GM12878 (cell line): ENCODE results near the gene CCSER1. TPM values are rescaled to one million over a fixed set of nuclear protein-coding genes. Genes with fewer than 3 reads are reported as not detected.

ENCODE experiments used
- ATAC-seq: fragments of 200-7000 bp; cut with Tn5 transposase; 3 replicates; pipeline ENCODE4 v1.9.1; 2020; ENCODE audit warnings: mild to moderate bottlenecking, moderate library complexity
- BruUV-seq: library from RNA; stranded (reverse); fragments of 400-500 nt; replicated peaks from 2 replicates; lab custom pipeline; 2021; lab: Mats Ljungman, UMichigan
- CTCF ChIA-PET: fragments of 300-600 bp; sonication (Branson Sonifier 250); formaldehyde crosslinking; extraction: SDS; loops from one replicate; lab custom pipeline; 2021; ENCODE audit warnings: inconsistent platforms; lab: Yijun Ruan, JAX
- POLR2A ChIA-PET: fragments of 350-600 bp; formaldehyde crosslinking; extraction: SDS; loops from one replicate; lab custom pipeline; 2021; ENCODE audit warnings: inconsistent platforms; lab: Charles Lee
- RAD21 ChIA-PET: fragments of 300-600 bp; sonication (Branson Sonifier 250); formaldehyde crosslinking; loops from one replicate; lab custom pipeline; 2023; ENCODE audit warnings: antibody characterized with exemption; ENCODE audit not compliant: unreplicated experiment; lab: Charles Lee
- SMC1A ChIA-PET: fragments of 300-600 bp; sonication (Branson Sonifier 250); formaldehyde crosslinking; loops from one replicate; lab custom pipeline; 2023; ENCODE audit not compliant: unreplicated experiment, uncharacterized antibody; lab: Charles Lee
- DNase-seq: peaks from one replicate; pipeline ENCODE4 v3.0.0-alpha.2; 2011; ENCODE audit warnings: low read depth, low spot score
- FAIRE-seq: peaks from 3 replicates; lab custom pipeline; 2011; peaks lifted over from hg19 to GRCh38; lab: Jason Lieb, UNC
- H2AFZ ChIP-seq: 2 replicates; pipeline ENCODE4 v1.6.0; 2011; ENCODE audit warnings: low read depth, low read length, control low read depth; ENCODE audit not compliant: control insufficient read depth
- H3K27ac ChIP-seq: 2 replicates; pipeline ENCODE4 v1.5.1; 2011; ENCODE audit warnings: control low read depth; ENCODE audit not compliant: control insufficient read depth, insufficient read depth
- H3K27me3 ChIP-seq, 2 experiments: replicated peaks in 1 of 2; 2 replicates each; pipeline versions ENCODE4 v1.6.0 to v1.6.1; 2011; ENCODE audit warnings: low read length in 1 of 2; ENCODE audit not compliant: control insufficient read depth in 2 of 2, insufficient read depth in 2 of 2
- H3K36me3 ChIP-seq, 2 experiments: 2 replicates each; pipeline ENCODE4 v1.5.1; 2011; ENCODE audit warnings: low read length in 1 of 2; ENCODE audit not compliant: control insufficient read depth in 2 of 2, insufficient read depth in 2 of 2
- H3K4me1 ChIP-seq: 2 replicates; pipeline ENCODE4 v1.6.1; 2011; ENCODE audit warnings: mild to moderate bottlenecking, low read length, moderate library complexity, mixed read lengths; ENCODE audit not compliant: control insufficient read depth, insufficient read depth
- H3K4me2 ChIP-seq: 2 replicates; pipeline ENCODE4 v1.6.0; 2011; ENCODE audit warnings: control low read depth; ENCODE audit not compliant: control insufficient read depth, insufficient read depth
- H3K4me3 ChIP-seq: fragments of 200-600 bp; sonication (generic); 2 replicates; pipeline ENCODE4 v1.5.1; 2016
- H3K79me2 ChIP-seq: 2 replicates; pipeline ENCODE4 v1.6.0; 2011; ENCODE audit warnings: low read length; ENCODE audit not compliant: control insufficient read depth, insufficient read depth
- H3K9ac ChIP-seq: 2 replicates; pipeline ENCODE4 v1.8.0; 2011; ENCODE audit warnings: low read length, control low read depth, mixed read lengths; ENCODE audit not compliant: control insufficient read depth, insufficient read depth
- H3K9me3 ChIP-seq: replicated peaks from 3 replicates; pipeline ENCODE4 v1.5.1; 2011; ENCODE audit warnings: mild to moderate bottlenecking, low read length; ENCODE audit not compliant: control insufficient read depth, insufficient read depth
- H4K20me1 ChIP-seq: 2 replicates; pipeline ENCODE4 v1.6.0; 2011; ENCODE audit not compliant: control insufficient read depth, insufficient read depth
- BCL11A ChIP-seq: IDR thresholded peaks from 2 replicates; pipeline ENCODE4 v1.6.1; 2011; ENCODE audit warnings: low read depth, low read length
- KLF5 ChIP-seq: fragments of 450-650 bp; IDR thresholded peaks from 2 replicates; pipeline ENCODE4 v1.6.1; 2014; ENCODE audit warnings: mild to moderate bottlenecking; ENCODE audit not compliant: partially characterized antibody
- LARP7 ChIP-seq: fragments of 450-650 bp; IDR thresholded peaks from 2 replicates; pipeline ENCODE4 v1.6.1; 2017; ENCODE audit warnings: mild to moderate bottlenecking
- NRF1 ChIP-seq: conservative IDR thresholded peaks from 2 replicates; pipeline ENCODE4 v1.6.1; 2011; ENCODE audit warnings: mild to moderate bottlenecking, low read depth, low read length, improper control_type of control experiment
- PML ChIP-seq: IDR thresholded peaks from 2 replicates; pipeline ENCODE4 v1.6.1; 2012; ENCODE audit warnings: low read length, inconsistent platforms
- POLR2A ChIP-seq: IDR thresholded peaks from 2 replicates; pipeline ENCODE4 v1.6.1; 2011; ENCODE audit warnings: low read depth, mild to moderate bottlenecking, low read length
- POLR2AphosphoS5 ChIP-seq: IDR thresholded peaks from 2 replicates; pipeline ENCODE4 v1.6.1; 2011; ENCODE audit warnings: mild to moderate bottlenecking, low read length, inconsistent platforms
- RB1 ChIP-seq: fragments of 450-650 bp; formaldehyde crosslinking; IDR thresholded peaks from 2 replicates; pipeline ENCODE4 v1.6.1; 2017; ENCODE audit warnings: mild to moderate bottlenecking, borderline replicate concordance
- SIN3A ChIP-seq: IDR thresholded peaks from 2 replicates; pipeline ENCODE4 v1.6.1; 2012; ENCODE audit warnings: low read depth, low read length, improper control_type of control experiment
- SREBF1 ChIP-seq: IDR thresholded peaks from 2 replicates; pipeline ENCODE4 v1.6.1; 2012; ENCODE audit warnings: mild to moderate bottlenecking, low read length
- TARDBP ChIP-seq: IDR thresholded peaks from 2 replicates; pipeline ENCODE4 v1.6.1; 2016; ENCODE audit warnings: borderline replicate concordance
- WGBS: methylation state at CpG from one replicate; pipeline ENCODE4 v1.1.6; 2016; ENCODE audit warnings: low lambda C conversion rate; ENCODE audit not compliant: insufficient replicate concordance, insufficient coverage; ENCODE audit errors: missing lambda C conversion rate; 5-methylcytosine and 5-hydroxymethylcytosine counted together
- in situ Hi-C: fragments of 300-500 bp; cut with MboI; formaldehyde crosslinking; loops from 9 replicates; pipeline ENCODE4 v1.14.3; 2018; ENCODE audit warnings: mixed read lengths
- intact Hi-C: fragments of 100-400 bp; cut with micrococcal nuclease; formaldehyde crosslinking; loops from one replicate; pipeline ENCODE4 v1.14.2; 2022; ENCODE audit not compliant: unreplicated experiment
- polyA plus RNA-seq, 11 experiments: library from polyadenylated mRNA; depleted of rRNA in 4 of 11; unstranded in 6 of 11; stranded (reverse) in 5 of 11; fragments of >200 nt; fragmentation: Nextera tagmentation in 4 of 11; fragmentation: Illumina TruSeq in 1 of 11; extraction: Ambion mirVana in 4 of 11; extraction: Trizol in 1 of 11; gene quantifications; 1 replicate in 1 of 11; 2 replicates in 10 of 11; pipeline versions ENCODE4 v1.2.1 to v1.2.3, GENCODE V29; 2011 to 2016; ENCODE audit warnings: inconsistent platforms in 2 of 11, missing spikeins in 2 of 11, low read depth in 1 of 11
- total RNA-seq, 4 experiments: library from RNA; depleted of rRNA in 3 of 4; stranded (reverse); fragments of >200 nt in 3 of 4; fragmentation: Illumina TruSeq in 1 of 4; extraction: Trizol in 1 of 4; gene quantifications; 2 replicates each; pipeline versions ENCODE4 v1.2.1 to v1.2.3, GENCODE V29; 2013 to 2021
- TF ChIP-seq, protein P1 (sequence below): IDR thresholded peaks from 2 replicates; pipeline ENCODE4 v1.6.1; 2011; ENCODE audit warnings: low read depth, low read length, improper control_type of control experiment, borderline replicate concordance
- TF ChIP-seq, protein P2 (sequence below): IDR thresholded peaks from 2 replicates; pipeline ENCODE4 v1.6.1; 2011; ENCODE audit warnings: borderline replicate concordance, low read depth, mild to moderate bottlenecking, moderate library complexity, low read length; ENCODE audit not compliant: insufficient read depth, poor library complexity, severe bottlenecking
- TF ChIP-seq, protein P3 (sequence below): fragments of 450-650 bp; IDR thresholded peaks from 2 replicates; pipeline ENCODE4 v1.6.1; 2017; ENCODE audit warnings: low read depth, mild to moderate bottlenecking, moderate library complexity
- TF ChIP-seq, protein P4 (sequence below): fragments of 450-650 bp; IDR thresholded peaks from 2 replicates; pipeline ENCODE4 v1.6.1; 2016; ENCODE audit warnings: mild to moderate bottlenecking

CCSER1 gene
- total and polyA plus RNA-seq, 10 of the 15 experiments (the other 5 are each of a cell fraction or from before 2014, with no cell fraction given) = 0.22 to 2.7 (median 1.0) TPM

DNA sequence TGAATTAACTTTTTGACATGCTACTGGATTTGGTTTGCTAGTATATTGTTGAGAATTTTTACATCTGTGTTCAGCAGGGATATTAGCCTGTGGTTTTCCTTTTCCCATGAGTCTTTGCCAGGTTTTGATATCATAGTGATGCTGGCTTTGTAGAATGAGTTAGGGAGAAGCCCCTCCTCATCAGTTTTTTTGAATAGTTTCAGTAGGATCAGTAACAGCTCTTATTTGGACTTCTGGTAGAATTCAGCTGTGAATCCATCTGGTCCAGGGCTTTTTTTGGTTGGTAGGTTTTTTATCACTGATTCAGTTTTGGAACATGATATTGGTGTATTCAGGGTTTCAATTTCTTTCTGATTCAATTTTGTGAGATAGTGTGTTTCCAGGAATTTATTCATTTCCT is 1386.1 kb downstream of the CCSER1 start:
- CTCF ChIA-PET = no interaction called here
- no peak for FAIRE-seq

DNA sequence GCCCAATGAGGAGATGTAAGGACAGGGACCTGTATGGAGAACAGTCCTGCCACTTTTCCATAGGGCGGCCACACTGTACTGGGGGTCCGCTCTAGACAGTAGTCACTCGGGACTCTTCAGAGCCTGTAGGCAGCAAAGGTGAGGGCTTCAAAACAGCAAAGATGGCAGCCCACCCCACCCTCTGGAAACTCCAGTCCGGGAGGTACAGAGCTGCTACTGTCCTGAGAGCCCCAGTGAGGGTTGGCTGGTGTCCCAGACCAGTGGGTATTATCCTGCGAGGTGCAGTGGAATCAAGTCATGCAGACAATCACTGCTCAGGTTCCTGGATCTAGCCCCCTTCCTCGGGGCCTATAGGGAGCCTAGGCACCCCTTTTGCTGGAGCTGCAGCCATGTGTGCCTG is 1392.0 kb downstream of the CCSER1 start:
- Histone ChIP-seq H3K27ac (no peak overlapping the region), H3K4me1 (no peaks in the 10 kb centered on the region), H2AFZ (no peak overlapping the region), H3K4me2 (no peak overlapping the region), H3K36me3 (no peaks in the 10 kb centered on the region), H3K9ac (no peak overlapping the region), H3K27me3 (no peaks in the 10 kb centered on the region), H3K79me2 (no peaks in the 10 kb centered on the region), H4K20me1 (no peaks in the 10 kb centered on the region), H3K9me3 (no peaks in the 10 kb centered on the region), H3K4me3 (no peak overlapping the region)
- in situ Hi-C loops (no loop called here), intact Hi-C loops (no loop called here)
- ATAC-seq (no peak), FAIRE-seq (no peak), DNase-seq (no peak)
- ChIA-PET CTCF (no interaction called here), POLR2A (no interaction called here), RAD21 (no interaction called here), SMC1A (no interaction called here)
- WGBS = 37% methylated on average over 6 of the region's 6 CpGs
- no TSS peak for BruUV-seq
- TF ChIP-seq RB1 (no peak), KLF5 (no peak), NRF1 (no peak), LARP7 (no peak), BCL11A (no peak), PML (no peak), SREBF1 (no peak), SIN3A (no peak), POLR2AphosphoS5 (no peak), TARDBP (no peak)
- TF ChIP-seq, protein P1, sequence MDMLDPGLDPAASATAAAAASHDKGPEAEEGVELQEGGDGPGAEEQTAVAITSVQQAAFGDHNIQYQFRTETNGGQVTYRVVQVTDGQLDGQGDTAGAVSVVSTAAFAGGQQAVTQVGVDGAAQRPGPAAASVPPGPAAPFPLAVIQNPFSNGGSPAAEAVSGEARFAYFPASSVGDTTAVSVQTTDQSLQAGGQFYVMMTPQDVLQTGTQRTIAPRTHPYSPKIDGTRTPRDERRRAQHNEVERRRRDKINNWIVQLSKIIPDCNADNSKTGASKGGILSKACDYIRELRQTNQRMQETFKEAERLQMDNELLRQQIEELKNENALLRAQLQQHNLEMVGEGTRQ = no peak
- TF ChIP-seq, protein P2, sequence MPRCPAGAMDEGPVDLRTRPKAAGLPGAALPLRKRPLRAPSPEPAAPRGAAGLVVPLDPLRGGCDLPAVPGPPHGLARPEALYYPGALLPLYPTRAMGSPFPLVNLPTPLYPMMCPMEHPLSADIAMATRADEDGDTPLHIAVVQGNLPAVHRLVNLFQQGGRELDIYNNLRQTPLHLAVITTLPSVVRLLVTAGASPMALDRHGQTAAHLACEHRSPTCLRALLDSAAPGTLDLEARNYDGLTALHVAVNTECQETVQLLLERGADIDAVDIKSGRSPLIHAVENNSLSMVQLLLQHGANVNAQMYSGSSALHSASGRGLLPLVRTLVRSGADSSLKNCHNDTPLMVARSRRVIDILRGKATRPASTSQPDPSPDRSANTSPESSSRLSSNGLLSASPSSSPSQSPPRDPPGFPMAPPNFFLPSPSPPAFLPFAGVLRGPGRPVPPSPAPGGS = no peak
- TF ChIP-seq, protein P3, sequence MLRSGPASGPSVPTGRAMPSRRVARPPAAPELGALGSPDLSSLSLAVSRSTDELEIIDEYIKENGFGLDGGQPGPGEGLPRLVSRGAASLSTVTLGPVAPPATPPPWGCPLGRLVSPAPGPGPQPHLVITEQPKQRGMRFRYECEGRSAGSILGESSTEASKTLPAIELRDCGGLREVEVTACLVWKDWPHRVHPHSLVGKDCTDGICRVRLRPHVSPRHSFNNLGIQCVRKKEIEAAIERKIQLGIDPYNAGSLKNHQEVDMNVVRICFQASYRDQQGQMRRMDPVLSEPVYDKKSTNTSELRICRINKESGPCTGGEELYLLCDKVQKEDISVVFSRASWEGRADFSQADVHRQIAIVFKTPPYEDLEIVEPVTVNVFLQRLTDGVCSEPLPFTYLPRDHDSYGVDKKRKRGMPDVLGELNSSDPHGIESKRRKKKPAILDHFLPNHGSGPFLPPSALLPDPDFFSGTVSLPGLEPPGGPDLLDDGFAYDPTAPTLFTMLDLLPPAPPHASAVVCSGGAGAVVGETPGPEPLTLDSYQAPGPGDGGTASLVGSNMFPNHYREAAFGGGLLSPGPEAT = no peak

More for the DNA sequence above, 1386.1 kb downstream of the CCSER1 start:
- no TSS peak for BruUV-seq
- no peak overlapping the region for H3K9ac ChIP-seq
- H2AFZ ChIP-seq = no peak overlapping the region
- H3K79me2 ChIP-seq = no peaks in the 10 kb centered on the region
- no peaks in the 10 kb centered on the region for H3K4me1 ChIP-seq
- no peaks in the 10 kb centered on the region for H3K36me3 ChIP-seq
- H3K27me3 ChIP-seq = no peaks in the 10 kb centered on the region
- no peaks in the 10 kb centered on the region for H4K20me1 ChIP-seq
- intact Hi-C loops = no loop called here
- H3K27ac ChIP-seq = no peak overlapping the region
- no peak overlapping the region for H3K4me2 ChIP-seq
- TF ChIP-seq, protein P4, sequence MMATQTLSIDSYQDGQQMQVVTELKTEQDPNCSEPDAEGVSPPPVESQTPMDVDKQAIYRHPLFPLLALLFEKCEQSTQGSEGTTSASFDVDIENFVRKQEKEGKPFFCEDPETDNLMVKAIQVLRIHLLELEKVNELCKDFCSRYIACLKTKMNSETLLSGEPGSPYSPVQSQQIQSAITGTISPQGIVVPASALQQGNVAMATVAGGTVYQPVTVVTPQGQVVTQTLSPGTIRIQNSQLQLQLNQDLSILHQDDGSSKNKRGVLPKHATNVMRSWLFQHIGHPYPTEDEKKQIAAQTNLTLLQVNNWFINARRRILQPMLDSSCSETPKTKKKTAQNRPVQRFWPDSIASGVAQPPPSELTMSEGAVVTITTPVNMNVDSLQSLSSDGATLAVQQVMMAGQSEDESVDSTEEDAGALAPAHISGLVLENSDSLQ = no peak
- TF ChIP-seq POLR2A = no peak
- DNase-seq (no peak), ATAC-seq (no peak)
- no peaks in the 10 kb centered on the region for H3K9me3 ChIP-seq
- ChIA-PET POLR2A (no interaction called here), SMC1A (no interaction called here), RAD21 (no interaction called here)
- in situ Hi-C loops = no loop called here
- no peak overlapping the region for H3K4me3 ChIP-seq
